ENCODE measurements around the gene EPYC.

The EPYC gene, protein sequence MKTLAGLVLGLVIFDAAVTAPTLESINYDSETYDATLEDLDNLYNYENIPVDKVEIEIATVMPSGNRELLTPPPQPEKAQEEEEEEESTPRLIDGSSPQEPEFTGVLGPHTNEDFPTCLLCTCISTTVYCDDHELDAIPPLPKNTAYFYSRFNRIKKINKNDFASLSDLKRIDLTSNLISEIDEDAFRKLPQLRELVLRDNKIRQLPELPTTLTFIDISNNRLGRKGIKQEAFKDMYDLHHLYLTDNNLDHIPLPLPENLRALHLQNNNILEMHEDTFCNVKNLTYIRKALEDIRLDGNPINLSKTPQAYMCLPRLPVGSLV

DNA sequence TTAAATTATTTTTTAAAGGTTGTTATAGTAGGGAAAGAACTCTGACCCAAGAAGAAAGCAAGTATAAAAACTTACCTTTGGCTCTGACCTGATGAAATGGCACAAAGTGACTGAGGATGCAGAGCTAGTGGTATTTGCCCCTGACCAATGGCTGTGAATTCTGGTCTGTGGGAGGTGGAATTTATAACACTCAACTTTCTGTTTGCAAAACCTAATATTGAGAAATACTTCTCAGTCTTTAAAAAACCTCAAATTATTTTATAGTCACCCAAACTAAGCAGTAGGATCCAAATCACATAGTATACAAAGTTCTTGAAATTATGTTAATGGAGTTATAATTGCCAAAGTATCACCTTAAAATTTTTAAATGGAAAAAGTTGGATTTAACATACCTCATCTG lies at the start of gene EPYC:
TSS of gene EPYC (minus strand) at position 101 of the 400 bp plus-strand sequence. CDS start 2,407 bp downstream, outside the sequence.
- DNase-seq: no peak

DNA sequence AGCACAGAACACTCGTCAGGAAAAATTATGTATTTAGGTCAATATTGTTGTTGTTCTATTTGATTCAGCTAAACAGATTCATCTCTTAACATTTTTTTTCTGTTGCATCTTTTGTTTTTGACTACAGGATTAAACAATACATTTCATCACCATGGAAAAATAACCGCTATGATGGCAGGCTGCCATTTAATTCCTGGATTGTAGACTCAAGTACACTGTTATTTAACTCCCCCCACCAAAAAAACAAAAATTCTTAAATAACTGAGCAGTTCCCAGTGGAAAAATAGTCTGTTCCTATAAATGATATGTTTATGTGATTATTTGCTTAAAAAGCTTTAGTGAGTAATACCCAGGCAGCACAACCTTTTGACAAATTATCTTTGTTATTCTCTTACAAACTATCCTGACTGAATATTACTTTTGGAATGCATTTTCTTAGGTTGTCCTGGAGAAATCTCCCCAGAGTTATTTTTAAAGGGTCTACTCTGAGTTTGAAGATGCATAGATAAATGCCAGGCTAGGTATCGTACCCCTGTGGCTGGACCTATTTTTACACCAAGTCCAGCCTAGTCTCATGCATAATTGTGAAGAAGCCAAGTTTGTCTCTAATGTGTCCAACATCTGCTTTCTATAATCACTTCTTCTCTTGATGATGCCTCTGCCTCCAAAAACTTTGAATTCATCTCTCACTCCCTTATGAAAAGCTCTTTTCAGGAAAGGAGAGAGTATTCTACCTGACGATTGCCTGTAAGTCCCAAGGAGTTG lies 49.4 kb upstream of the EPYC start:
- peak; percentile 47 for DNase-seq

DNA sequence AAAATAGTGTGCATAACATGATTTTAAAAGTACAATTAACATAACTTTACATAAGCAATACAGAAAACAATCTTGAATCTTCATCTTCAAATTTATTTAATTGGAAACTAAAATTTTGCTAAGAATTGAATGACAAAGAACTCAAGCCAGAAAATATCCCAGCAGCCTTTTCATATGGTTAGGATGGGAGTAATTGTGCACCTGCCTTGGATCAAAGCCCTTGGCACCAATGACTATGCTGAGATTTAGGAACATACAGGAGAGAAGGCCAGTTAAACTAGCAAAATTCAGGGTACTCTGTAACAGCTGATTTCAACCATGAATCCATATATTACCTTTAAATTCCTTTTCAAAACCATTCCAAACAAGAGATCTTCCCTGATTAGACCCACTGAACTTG lies 47.3 kb upstream of the EPYC start:
- DNase-seq: no peak

DNA sequence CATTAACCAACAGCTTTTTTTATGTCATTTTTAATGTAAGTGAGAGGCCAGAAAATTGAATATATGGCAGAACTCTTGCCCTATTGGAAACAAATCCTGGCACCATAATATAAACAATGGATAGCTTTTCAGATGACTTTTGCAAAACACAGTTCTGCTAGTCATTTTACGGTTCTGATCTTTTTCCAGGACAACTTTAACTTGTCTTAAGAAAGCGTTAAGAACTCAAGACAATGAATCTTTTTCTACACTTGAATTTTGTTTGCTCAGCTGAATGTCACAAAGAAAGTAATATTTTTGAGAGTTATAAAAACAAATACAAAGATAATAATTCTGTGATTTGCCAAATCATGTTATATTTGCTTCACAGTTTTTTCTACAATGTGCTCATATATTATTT lies 39.8 kb upstream of the EPYC start:
- DNase-seq: no peak

DNA sequence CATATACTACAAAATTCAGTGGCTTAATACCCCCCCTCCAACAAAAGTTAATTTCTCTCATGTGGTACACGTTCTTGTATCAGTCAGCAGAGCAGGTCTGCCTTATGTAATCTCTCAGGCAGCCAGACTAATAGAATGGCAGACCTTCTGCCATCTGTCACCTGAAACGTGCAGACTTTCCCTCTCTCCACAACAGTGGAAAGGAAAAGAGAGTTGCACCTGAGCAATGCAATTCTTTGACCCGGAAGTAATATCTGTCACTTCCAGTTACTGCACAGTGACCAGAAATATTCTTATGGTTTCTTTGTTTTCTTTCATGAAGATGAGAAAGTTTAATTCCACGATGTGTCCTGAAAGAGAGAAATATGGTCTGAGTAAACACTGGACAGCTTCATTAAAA lies 38.6 kb upstream of the EPYC start:
- DNase-seq: no peak

DNA sequence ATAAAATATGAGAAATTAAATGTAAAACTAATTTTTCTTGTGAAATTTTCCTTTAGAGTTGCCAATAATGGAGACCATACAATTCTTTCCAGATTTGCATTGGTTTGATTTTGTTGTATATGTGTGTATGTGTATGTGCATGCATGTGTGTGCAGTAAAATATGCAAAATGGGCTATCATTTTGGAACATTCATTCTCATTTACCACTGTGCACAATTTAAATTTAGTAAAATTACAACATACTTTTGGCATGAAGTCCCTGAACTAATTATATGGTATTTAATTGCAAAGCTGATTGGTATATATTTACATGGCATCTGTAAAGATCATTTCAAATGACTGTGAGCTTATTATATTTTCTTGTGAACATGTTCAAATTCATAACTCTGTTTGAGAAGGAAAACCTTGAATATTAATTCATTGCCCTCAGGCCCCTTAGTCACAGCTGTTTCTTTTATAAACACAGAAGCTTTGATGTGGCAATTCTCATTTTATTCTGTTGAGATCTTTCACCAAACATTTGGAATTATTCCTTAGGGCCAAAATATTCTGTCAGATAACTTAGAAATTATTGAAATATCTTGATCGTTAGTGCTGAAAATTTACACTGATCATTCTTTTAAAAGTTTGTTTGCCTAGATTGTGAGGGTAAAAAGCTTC lies 35.5 kb upstream of the EPYC start:
- DNase-seq: no peak

DNA sequence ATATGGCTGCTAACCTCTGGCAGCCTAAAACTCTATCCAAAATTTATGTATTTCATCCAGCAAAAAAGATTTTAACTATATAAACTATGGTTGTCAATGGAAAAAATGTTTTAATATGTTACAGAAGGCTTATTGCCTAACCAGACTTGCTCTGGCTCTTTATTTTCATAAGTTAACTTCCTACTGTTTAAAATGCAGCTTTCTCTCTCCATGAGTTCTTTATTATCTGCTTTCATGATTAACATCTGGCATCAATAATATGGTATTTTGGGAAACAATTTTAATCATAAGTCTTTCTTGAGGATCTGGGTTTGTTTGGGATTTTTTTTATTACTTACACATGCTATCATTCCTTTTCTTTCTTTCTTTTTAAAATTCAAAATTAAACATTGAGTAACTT lies 32.5 kb upstream of the EPYC start:
- no peak for DNase-seq

DNA sequence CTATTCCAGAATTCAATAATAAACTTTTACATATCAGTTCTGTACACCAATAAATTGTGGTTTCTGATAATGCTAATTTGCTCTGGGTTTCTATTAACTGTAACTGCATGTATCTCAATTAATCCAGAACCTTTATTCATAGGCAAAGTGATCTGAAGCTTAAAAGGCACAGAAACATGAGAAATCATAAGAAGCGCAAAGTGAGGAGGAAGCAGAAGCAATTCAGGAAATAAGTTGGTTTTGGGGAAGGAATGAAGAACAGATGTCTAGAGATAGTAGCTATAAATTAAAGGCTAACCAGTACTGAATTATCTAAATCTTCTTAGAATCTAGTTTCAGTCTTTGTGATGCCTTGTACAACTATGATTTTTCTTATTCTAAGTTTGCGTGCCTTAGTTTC lies 28.5 kb upstream of the EPYC start:
- DNase-seq: no peak

DNA sequence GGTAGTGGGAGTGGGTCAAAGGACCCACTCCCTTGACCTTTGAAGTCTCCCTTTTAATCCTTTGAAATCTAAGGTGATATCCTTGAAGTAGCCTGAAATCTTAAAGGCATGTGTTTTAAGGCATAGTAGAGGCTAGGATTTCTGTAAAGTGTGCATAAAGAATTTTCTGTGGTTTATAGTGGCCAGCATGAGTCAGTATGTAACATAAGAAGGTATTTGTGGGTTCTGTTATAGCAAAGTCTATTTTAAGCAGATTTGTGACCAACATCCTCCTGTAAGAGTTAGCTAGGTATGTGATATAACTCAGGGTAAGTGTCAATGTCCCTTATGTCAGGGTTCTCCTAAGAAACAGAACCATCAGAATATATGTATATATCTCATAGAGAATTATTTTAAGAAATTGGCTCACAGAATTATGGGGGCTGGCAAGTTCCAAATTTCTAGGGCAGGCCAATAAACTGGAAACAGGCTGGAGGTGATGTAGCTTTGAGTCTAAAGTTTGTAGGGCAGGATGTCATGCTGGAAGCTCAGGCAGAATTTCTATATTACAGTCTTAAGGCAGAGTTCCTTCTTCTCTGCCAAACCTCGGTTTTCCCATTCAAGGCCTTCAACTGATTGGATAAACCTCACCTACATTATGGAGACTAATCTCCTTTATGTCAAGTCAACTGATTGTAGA lies 18.7 kb upstream of the EPYC start:
- peak; percentile 59 for DNase-seq

DNA sequence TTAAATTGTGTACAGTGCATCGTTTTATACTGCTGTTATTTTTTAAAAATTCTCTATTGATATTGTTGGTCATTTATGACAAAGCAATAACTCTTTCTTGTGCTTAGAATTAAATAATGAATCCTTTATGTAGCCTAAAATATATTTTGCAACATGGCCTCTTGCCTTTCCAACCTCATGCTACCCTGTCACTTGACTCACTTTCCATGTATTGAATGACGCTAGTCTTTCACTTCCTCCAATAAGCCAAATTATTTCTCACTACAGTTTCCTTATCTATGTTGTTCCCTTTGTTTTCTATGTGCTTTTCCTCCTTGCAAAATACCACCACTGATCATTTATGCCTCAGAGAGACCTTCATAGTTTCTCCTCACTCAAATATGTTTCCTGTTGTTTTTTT lies 16.3 kb upstream of the EPYC start:
- DNase-seq: no peak

DNA sequence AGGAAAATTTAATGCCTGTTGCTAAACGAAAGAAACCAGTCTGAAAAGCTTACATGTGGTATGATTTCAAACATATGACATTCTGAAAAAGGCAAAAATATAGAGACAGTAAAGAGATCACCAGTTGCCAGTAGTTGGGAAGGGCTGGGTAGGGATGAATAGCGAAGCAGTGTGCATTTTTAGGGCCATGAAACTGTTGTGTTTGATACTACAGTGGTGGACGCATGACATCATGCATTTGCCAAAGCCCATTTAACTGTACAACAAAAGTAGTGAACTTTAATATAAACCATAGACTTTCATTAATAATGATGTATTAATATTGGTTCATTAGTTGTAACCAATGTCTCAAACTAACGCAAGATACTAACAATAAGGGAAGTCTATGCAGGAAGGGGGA lies 14.7 kb upstream of the EPYC start:
- DNase-seq: no peak

DNA sequence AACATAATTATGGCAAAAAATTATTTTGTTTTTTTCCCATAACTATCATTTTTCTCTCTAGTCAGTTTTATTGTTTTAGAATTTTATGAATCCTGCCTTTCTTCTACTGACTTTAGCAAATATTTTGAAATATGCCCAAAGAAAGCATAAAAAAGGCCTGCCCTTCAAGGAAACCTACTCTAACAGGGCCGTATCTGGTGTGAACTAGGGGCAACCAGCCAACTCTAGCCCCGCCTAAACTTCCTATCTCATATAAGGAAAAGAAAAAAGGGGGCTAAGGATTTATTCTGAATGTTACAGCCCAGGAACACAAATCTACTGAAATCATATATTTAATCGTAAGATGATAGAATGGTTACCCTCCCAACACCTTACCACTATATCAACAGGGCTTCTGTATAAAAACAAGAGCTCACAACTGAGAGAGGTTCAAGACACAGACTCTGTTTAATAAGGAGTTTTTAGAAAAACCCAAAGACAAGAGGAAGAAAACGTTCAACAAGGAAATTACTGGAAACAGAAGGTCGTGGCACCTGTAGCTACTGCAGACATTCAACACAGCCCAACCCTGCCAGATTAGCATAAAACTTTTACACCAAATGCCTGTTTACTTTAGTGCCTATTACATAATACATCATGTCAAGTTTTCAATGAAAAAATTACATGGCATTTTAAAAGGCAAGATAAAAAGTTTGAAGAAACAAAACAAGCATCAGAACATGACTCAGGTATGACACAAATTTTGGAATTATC lies 12.9 kb upstream of the EPYC start:
- DNase-seq: no peak

DNA sequence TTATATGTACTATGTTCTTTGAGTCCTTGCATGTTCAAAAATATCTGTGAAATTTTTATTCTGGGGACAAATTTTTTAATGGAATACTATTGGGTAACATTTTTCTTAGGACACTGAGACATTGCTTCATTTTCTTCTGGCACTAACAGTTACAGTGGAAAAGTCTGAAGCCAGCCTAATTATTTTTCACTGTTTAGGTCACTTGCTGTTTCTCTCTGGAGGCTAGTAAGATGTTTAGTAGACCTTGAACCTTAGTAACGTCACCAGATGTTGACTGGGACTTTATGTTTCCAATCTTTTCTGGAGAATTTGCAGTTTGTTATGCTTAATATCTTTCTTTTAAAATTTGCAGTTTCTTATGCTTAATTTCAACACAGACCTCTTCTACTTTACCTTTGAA lies 12.3 kb upstream of the EPYC start:
- no peak for DNase-seq

DNA sequence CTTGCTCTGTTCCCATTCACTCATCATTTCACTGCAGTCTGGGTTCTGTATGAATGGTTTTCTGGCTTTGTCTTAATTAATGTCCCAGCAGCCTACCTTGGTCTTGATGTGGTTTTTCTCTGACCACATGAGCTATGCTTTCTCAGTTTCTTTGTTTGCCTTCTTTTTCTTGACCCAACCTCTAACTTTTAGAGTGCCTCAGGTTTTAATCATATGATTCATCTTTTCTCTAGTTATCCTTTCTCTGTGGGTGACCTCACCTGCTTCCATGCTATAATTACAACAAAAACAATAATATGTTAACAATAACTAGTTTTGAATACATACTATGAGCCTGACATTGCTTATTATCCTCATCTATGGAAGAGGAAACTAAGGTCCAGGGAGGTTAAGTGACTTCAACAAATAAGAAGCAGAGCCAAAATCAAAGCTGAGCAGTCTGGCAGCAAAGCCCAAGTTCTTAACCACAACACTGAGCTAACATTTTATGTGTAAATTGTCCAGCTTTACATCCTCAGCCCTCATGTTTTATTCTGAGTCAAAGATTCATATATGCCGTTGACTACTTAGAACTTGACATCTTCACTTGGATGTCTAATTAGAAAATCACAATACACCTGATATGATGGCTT lies 4.7 kb upstream of the EPYC start:
- no peak for DNase-seq

DNA sequence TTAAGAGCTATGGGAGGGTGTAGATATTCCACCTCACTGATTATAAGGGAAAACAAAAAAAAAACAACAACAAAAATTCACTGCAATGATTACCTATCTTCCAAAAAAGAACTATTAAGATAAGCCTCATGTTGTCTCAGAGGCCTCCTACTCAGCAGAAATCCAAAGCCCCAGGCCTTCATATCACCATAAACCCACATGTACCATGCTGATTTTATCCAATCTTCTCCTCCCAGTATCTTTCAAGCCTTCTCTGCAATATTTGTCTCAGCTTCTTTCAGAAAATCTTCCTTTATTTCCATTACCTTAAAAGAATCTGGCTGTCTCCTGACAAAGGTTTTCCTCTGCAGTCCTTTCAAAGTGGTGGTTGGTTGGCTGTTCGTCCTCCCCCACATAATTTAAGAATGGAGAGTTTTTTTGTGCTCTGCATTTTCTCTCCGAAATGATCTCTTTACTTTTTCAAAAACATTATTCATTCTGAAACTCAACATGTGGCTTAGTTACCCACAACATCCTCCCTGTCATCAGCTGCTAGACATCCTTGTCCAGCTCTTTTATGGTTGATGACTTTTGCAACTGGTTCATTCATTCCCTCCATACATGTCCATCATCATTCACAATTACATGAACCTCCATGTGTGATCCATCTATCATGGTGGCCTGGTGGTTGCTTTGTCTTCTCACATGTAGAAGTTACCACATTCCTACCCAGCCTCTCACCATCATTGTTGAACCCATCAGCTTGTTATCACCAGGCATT lies 2.9 kb upstream of the EPYC start:
- DNase-seq: no peak

DNA sequence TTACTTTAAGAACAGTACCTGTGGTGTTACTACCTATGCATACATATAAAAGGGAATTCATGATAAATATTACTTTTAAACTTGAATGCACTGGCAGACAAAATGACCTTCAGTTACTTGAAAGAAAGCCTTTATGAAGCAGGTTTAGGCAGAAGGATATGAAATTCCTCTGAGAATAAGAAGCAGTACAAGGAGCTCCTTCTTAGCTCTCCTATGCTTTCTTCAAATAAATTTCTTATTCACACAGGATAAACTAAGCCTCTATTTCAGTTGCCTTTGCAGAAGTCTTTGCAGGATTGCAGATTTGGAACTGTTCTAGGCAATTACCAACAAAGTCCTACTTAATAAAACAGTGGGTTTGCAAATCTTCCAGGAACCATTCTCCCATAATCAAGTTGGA lies 1.0 kb downstream of the EPYC start:
- DNase-seq: no peak

DNA sequence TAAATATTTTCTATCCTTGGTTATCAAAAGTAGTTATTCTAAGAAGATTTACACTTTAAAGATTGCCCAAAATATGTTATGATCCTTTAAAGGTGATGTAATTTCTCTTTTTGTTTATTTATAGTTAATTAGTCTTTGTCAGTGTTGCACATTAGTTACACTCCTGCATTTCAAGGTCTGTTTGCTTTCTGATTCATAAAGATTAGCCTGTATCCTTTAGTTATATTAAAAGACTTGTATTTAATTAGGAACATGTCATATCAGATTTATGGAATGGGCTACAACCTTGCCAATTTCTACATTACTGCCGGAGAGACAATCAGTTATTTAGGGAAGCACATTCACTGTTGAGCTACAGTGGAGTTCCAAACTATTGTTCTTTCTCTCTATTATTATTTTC lies 3.5 kb downstream of the EPYC start:
- DNase-seq: no peak

DNA sequence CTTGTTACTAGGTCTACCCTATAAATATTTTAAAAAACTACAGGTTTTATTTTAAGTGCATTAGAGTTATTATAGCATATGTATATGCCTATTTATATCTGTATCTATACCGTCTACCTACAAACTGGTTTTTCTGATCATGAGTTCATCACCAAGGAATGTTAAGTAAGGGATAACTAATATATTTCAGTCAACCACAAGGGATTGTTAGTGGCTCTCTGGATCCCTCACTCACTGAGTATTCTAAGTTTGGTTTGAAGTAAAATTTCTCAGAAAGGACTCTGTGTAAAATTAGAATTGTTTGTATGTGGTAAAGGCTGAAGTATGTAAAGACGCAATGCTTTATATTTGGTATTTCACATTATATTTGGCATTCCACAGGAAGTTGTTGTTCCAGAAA lies 4.8 kb downstream of the EPYC start:
- DNase-seq: no peak

DNA sequence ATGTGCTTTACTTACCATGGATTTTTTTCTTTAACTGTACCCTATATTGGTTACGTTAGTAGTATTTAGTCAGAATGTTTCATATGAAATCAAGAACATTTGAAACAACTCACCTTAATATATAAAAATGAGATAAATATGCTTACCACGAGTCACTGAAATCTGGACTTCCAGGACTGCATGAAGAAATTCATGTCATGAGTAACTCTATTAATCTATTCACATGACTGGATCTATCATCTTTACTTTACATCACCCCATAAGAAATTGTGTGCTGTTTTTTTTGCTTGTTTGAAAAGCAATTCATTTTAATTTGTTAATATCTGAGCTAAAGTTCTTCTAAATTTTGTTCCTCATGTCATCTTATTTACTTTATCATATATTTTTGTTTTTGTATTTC lies 5.2 kb downstream of the EPYC start:
- no peak for DNase-seq

DNA sequence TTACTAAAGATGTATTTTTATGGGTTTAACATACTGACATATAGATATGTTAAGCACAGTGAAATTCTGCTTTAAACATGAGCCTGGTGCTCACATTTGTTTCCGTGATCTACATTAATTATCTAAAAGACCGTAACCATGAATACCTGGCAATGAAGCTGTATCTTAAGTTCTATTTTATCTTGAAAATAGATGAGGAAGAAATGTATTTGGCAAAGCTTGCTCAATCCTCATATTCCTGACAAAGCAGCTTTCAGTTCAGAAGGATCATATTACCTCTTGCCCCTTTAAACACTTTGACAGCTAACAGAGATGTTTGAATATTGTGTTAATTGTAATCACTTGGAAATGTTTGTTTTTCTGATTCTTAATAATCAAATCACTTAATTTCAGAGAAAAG lies 9.8 kb downstream of the EPYC start:
- DNase-seq: no peak

DNA sequence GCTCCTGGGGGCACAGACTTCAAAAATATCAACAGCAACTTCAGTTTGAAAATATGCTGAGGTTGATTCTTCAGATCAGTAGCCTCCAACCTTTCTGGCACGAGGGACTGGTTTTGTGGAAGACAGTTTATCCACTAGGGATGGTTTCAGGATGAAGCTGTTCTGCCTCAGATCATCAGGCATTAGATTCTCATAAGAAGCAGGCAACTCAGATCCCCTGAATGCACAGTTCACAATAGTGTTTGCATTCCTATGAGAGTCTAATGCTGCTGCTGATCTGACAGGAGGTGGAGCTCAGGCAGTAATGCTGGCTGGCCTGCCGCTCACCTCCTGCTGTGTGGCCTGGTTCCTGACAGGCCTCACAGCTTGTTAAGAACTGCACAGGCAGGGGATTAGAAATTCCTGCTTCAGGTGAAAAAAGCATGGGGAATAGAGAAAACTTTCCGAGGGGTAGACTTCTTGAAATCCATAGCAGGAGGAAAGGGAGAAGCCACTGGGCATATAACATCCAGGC lies 12.8 kb downstream of the EPYC start:
- no peak for DNase-seq

Measured in NCI-H226 (cell line).